GM12864 (cell line): ENCODE data around the gene ZBTB16.
A peak's percentile ranks its signal among the peaks of the same experiment; 100 is the strongest.

ENCODE experiments used
- DNase-seq: peaks from one replicate; pipeline ENCODE4 v3.0.0-alpha.2; 2011; ENCODE audit warnings: low read depth
- H3K4me3 ChIP-seq: 2 replicates; pipeline ENCODE4 v1.5.1; 2011; ENCODE audit warnings: mild to moderate bottlenecking, low read depth, low read length, control low read depth
- TF ChIP-seq, protein P1 (sequence below): IDR thresholded peaks from 2 replicates; pipeline ENCODE4 v1.5.1; 2011; ENCODE audit warnings: low read depth, mild to moderate bottlenecking, moderate library complexity, low read length, control low read depth, inconsistent platforms; ENCODE audit errors: missing control alignments

The ZBTB16 gene

DNA sequence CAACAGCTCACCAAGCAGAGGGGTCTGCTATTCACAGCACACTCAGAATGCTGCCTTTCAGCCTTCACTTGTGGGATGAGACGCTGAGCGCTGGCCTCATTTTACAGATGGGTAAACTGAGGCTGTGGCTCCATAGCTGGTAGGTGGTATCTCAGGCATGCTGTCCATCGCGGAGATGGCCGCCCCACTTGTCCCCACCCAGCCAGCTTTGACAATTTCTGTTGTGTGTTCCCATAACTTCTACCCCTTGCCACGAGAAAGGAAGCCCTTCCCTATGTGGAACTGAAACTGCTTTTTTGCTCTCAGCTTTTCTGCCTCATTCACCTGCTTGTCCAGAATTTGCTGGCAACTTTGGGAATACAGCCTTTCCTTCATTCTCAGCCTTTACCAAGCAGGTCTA is 200.6 kb downstream of the ZBTB16 start:
- H3K4me3 ChIP-seq = no peak overlapping the region
- no peak for DNase-seq
- TF ChIP-seq, protein P1, sequence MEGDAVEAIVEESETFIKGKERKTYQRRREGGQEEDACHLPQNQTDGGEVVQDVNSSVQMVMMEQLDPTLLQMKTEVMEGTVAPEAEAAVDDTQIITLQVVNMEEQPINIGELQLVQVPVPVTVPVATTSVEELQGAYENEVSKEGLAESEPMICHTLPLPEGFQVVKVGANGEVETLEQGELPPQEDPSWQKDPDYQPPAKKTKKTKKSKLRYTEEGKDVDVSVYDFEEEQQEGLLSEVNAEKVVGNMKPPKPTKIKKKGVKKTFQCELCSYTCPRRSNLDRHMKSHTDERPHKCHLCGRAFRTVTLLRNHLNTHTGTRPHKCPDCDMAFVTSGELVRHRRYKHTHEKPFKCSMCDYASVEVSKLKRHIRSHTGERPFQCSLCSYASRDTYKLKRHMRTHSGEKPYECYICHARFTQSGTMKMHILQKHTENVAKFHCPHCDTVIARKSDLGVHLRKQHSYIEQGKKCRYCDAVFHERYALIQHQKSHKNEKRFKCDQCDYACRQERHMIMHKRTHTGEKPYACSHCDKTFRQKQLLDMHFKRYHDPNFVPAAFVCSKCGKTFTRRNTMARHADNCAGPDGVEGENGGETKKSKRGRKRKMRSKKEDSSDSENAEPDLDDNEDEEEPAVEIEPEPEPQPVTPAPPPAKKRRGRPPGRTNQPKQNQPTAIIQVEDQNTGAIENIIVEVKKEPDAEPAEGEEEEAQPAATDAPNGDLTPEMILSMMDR = no peak

DNA sequence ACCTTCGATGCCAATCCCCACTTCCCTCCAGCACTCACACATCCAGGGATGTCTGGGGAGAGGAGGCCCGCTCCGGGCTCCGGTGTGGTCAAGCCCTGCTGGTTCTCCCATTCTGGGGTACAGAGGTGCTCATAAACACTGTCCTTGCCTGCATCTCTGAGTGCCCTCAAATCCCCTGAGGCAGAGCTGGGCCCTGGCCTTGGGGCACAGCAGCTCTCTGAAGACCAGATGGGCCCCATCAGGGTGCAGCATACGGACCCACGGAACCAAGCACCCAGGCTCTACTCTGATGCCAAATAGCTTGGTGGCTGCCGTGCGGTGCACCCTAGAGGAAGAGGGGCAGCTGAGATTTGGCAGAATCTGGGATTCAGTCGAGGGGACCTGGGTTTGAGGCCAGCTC is 201.0 kb downstream of the ZBTB16 start:
- DNase-seq = no peak
- TF ChIP-seq, protein P1 = no peak
- H3K4me3 ChIP-seq = no peak overlapping the region

GRCh38 chr11:114261791-114262190 is 202.3 kb downstream of the ZBTB16 start:
- H3K4me3 ChIP-seq = no peak overlapping the region
- no peak for DNase-seq
- TF ChIP-seq, protein P1 = no peak

DNA sequence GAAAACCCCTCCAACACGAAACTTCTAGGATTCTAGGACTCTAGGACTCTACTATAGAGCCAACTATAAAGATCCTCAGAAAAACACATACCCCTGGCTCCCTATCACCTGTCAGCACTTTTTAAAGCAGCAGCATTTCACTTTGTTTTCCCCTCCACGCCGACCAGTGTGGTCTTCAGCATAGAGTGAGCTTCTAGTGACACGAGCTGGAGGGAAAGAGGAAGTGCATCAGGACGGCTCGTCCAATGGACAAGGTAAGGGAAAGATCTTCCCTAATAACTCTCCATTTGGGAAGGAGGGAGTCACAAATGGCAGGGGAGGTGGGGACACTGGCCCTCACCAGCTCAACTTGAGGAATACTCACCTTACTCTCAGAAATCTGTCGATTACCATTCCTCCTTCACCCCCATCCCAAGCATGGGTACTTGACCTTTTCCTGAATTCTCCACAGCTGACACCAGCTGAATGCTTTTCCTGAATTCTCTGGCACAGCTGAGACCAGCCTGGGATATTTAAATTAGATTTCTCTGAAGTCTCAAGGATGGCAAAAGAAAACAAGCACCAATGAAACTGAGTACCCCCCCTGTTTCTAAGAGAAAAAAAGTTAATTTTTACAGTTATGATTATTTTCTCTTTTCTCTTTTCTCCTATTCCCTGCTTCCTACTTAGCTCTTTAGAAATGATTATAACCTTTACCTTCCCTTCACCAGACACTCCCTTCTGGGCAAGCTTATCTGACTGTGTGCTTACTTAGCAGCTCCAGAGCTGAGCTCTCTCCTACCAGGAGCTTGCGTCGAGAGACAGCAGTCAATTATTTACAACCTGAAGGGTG is 203.4 kb downstream of the ZBTB16 start:
- H3K4me3 ChIP-seq = no peak overlapping the region
- DNase-seq = no peak
- TF ChIP-seq, protein P1 = peak; percentile 35

GRCh38 chr11:114263513-114264170 is 204.1 kb downstream of the ZBTB16 start:
- TF ChIP-seq, protein P1 = no peak
- no peak for DNase-seq
- no peak overlapping the region for H3K4me3 ChIP-seq

GRCh38 chr11:114264381-114264780 is 204.9 kb downstream of the ZBTB16 start:
- H3K4me3 ChIP-seq = no peak overlapping the region
- TF ChIP-seq, protein P1 = no peak
- DNase-seq = no peak
